ENCODE results near the gene ENPP5.

ENPP5 gene, protein sequence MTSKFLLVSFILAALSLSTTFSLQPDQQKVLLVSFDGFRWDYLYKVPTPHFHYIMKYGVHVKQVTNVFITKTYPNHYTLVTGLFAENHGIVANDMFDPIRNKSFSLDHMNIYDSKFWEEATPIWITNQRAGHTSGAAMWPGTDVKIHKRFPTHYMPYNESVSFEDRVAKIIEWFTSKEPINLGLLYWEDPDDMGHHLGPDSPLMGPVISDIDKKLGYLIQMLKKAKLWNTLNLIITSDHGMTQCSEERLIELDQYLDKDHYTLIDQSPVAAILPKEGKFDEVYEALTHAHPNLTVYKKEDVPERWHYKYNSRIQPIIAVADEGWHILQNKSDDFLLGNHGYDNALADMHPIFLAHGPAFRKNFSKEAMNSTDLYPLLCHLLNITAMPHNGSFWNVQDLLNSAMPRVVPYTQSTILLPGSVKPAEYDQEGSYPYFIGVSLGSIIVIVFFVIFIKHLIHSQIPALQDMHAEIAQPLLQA

DNA sequence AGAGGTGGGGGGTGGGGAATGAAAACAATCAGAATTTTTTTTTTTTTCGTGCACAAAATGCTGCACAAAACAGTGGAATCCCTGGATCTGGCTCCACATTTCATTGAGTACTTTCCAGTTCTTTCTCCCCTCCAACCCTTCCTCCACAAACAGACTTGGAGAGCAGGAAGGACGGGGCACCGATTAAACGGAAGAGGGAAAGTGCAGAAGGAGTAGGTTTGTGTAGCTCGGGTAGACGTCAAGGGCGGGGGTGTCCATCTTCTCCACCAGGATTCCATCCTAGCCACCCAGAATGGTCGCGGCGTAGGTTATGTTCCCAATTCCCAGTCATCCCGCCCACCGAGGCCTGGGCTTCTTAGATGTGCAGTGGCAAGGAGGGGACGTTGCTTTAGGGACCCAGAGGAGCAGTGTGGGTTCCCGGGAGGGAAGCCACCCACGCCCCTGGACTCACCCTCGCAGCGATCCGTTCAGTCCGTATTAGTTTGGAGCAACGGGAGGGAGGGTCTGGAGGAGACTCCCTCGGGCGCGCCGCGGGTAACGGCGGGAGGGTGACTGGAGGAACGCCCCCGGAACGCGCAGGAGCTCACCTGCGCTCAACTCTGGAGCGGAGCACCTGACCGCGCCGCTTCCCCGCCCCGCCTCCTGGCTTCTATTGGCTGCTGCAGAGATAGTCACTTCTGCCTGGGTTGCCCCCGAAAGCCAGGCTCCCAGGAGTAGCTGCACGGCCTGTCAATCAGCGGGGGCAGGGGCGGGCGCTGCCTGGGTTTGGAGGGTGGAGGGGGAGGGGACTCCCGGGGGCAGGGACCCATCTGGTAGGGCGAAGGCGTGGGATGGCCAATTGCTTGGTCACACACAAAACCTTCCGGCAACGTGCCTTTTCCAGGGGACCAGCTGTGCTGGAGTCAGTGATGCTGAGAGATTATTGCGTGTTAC lies at the start of gene ENPP5:
TSS of gene ENPP5 (minus strand) at position 624 of the 933 bp plus-strand sequence. CDS start 2,718 bp downstream, outside the sequence.
- peak; percentile 80 for DNase-seq

DNA sequence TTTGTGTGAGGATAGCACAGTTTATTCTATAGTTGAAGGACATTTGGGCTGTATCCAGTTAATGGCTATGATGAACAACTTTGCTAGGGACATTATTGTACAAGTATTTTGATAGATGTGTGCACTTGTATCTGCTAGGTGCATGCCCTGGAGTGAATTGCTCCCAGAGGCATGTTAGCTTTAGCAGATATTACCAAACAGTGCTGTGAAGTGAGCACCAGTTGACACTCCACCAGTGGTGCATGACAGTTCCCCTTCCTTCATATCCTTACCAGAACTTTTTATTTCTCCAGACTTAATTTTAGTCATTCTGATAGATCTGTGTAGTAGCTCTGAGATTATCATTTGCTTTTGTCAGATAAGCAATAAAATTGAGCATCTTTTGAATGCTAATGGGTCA lies 48.9 kb upstream of the ENPP5 start:
- DNase-seq, result no peak

DNA sequence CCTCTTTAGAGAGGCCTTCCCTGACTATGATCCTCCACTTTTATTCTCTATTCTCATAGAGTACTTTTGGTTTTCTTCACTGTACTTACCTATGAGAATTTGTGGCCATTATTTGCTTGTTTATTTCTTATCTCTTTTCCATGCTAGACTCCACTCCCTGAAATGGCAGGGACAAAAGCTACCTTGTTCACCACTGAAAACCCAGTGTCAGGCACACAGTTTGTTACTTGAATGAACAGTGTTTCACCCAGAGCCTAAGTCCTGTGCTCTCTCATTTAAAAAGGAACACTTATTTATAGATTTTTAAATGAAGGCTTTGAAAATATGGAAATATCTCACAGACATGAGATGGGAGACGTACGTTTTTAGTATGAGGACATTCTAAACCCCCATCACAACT lies 47.7 kb upstream of the ENPP5 start:
- DNase-seq, result no peak

DNA sequence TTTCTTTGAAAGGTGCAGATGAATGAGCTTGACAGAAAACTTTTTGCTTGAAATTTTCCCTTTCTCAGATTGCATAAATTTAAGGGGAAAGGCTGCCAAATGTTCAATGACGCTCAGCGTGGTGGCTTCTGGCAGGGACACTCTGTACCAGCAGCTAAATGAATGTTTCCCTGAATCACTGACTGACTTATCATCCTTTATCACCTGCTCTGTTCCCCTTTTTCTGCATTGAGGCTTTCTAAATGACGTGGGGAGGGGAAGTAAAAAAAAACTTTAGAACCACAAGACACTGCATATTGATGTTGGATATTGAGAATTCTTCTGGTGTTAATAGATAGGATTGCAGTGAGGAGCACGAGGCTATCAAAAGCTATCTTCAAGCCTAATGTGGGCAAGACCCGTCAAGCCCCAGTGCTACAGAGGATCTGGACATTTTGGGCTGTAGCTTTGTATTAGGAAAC lies 46.9 kb upstream of the ENPP5 start:
- no peak for DNase-seq

DNA sequence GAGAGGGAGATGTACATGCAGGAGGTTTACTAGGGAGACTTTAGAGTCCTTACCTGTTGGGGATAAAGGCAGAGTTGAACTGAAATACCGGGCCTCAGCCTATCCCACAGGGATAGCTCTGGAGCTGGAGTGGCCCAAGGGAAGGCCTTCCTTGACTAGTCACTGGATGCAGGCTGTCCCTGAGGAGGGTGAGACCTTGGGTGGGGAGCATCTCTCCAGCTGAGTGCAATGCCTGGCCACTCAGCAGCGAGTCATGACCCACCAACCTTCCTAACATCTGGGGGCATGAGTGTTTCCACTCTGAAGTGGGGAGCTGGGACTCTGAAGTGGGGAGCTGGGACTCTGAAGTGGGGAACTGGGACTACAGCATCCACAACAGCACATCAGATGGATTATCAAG lies 46.1 kb upstream of the ENPP5 start:
- DNase-seq, result no peak

DNA sequence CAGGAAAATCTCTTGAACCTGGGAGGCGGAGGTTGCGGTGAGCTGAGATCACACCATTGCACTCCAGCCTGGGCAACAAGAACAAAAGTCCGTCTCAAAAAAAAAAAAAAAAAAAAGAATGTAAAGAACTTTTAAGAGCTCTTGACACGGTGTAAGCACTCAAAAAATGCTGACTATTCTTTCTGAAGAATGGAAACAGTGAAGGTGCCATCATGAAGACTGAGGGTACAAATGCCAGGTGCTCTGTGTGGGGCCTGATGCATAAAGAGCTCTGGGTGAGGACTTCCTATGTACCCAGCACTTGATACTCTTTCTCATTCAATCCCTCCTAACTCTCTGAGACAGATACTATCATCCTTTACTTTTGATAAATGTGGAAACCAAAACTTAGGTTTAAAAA lies 45.0 kb upstream of the ENPP5 start:
- no peak for DNase-seq

DNA sequence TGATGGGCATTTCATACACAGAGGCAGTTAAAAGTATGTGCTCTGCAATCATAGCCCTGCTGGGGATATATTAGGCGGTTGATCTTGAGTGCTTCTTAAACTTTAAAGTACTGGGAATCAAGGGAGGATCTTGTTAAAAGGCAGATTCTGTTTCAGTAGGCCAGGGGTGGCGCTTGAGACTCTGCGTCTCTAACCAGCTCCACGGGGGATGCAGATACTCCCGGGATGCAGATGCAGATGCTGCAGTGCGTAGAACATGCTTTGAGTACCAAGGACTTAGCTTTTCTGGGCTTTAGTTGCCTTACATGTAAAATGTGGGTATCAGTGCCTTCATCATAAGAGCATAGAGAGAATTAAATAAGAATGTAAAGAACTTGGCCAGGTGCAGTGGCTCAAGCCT lies 44.4 kb upstream of the ENPP5 start:
- DNase-seq, result no peak

DNA sequence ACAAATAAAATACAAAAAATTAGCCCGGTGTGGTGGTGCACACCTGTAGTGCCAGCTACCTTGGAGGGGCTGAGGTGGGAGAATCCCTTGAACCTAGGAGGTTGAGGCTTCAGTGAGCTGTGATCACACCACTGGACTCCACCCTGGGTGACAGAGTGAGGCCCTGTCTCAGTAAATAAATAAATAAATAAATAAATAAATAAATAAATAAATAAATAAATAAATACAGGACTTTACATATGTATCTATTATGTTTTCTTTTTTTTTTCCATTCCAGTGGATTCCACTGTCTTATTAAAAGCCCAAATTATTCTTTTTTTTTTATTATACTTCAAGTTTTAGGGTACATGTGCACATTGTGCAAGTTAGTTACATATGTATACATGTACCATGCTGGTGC lies 41.1 kb upstream of the ENPP5 start:
- no peak for DNase-seq

DNA sequence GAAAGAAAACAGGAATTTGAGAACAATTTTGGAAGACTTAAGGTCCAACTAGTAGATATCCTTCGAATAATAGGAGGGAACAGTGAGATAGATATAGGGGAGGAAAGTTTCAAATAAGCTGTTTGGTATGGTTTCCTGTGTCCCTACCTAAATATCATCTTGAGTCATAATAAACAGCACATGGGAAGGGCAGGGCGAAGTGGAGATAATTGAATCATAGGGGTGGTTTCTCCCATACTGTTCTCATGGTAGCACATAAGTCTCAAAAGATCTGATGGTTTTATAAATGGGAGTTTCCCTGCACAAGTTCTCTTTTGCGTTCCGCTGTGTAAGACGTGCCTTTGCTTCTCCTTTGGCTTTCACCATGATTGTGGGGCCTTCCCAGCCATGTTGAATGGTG lies 39.5 kb upstream of the ENPP5 start:
- no peak for DNase-seq

DNA sequence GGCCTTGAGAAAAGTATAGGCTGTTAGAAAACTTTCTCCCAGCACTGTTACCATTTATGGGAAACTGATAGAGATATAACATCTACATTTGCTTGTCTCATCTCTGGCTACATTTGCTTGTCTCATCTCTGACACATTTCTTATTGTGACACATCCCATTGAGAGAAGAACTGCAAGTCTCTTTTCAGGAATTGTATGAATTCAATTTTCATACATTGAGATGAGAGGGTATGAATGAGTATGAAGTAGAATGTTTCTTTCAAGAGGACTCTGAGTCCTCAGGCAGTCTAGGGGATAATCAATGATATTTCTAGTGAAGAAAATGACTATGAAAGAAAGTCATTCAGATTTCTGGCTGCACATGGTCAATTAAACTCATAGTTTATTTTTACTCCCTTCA lies 37.5 kb upstream of the ENPP5 start:
- no peak for DNase-seq

DNA sequence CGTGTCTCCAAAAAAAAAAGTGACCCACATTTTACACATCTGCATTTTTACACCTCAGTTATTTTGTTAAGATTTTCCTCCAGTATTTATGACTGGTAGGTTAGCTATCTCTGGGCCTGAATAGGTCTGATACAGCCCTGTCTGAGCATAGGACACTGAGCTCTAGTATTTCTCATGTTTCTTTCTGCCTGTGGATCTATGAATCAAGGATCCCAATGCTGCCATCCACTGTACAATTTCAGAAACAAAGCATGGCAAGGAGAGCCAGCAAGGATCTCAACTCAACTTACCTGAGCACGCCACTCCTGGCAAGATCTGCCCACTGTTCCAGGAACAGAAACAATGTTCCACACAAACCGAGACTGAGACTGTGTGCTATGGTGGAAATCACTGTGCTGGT lies 36.4 kb upstream of the ENPP5 start:
- no peak for DNase-seq

DNA sequence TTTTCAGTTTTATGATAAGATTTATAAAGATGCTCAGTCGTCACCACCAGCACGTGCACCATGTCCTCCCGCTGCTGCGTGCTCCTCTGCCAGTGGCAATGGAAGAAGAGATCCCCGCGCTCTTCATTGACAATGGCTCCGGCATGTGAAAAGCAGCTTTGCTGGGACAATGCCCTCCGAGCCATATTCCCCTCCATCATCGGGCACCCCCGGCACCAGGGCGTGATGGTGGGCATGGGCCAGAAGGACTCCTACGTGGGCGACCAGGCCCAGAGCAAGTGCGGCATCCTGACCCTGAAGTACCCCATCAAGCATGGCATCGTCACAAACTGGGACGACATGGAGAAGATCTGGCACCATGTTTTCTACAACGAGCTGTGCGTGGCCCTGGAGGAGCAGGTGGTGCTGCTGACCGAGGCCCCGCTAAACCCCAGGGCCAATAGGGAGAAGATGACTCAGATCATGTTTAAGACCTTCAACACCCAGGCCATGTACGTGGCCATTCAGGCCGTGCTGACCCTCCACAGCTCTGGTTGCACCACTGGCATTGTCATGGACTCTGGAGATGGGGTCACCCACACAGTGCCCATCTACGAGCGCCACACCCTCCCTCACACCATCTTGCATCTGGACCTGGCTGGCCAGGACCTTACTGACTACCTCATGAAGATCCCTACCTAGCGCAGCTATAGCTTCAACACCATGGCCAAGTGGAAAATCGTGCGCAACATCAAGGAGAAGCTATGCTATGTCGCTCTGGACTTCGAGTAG lies 34.3 kb upstream of the ENPP5 start:
- DNase-seq, result no peak

DNA sequence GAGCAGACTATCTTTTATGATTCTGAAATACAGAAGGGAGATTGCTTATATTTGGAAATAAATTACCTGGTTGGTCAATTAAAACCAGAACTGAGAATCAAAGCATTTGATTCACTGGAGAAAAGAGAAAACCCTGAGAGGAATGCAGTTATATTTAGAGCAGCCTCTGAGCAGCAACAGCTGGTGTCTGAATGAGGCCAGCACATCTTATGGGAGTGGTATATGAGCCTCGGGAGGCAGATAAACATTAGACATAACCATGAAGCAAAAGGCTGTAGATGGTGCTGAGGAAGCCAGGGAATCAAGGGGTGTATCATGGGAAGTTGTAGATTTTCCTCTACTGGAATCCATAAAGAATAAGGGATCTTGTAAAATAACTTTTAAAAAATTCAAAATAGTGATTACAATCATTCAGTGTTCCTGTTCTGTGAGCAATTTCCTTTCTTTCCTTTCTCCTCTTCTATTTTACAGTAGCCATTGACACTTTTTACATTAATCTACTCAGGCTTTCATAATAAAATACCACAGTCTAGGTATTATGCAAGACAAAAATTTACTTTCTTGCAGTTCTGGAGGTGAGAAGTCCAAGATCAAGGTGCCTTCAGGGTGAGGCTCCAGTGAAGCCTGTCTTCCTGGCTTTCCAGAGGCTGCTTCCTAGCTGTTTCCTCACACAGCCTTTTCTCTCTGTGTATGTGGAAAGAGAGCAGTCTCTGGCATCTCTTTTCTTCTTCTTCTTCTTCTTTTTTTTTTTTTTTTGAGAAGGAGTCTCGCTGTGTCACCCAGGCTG lies 32.8 kb upstream of the ENPP5 start:
- DNase-seq, result no peak

DNA sequence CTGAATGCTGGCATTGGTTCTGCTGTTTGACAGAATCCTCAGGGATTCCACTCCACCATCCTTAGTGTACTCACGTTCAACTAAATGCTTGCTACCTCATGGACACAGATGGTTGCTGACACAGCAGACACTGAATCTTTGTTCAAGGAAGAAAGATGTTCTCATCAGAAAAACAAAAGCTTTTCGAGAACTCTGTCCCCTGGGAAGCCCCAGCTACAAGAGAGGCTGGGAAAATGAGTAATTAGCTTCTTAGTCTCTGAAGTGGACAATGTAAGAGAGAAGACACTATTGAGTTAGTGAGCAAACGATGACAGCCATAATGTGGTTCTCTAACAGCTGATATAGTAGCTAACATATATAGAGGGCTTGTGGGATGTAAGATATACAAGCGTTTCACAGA lies 30.9 kb upstream of the ENPP5 start:
- DNase-seq, result no peak

DNA sequence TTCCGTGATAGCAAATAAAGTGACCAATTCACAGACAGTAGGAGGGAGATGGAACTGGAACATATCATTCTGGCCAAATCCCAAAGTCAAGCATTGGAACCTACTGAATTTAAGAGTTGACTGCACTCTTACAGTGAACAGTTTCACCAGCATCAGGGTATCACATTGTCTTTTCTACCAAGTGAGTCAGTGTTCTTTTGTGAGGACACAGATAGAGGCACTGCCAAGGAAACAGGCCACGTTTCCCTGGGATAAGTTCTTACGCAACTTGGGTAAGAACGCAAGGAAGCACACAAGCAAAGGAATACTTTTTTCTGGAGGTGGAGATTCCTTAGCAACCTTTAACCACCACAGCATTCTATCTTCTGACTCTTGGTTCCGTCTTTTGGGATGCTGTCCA lies 28.6 kb upstream of the ENPP5 start:
- no peak for DNase-seq

DNA sequence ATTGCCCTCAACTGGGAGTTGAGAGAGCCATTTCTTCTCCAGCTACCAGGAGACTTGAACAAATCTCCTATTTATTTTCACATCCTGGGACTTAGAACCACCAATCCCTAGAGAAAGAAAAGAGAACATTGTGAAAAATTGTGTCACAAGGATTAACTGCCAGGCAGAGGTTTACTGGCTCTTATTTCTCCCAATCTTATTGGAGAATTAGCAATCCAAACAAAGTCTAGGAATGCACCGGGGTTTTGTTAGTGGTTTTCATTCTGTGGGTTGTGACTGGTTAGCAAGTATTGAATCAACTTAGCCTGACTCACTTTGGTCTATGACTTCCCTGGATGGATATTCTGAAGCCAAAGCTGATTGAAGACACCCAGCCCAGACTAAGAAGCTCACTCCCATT lies 21.2 kb upstream of the ENPP5 start:
- no peak for DNase-seq

DNA sequence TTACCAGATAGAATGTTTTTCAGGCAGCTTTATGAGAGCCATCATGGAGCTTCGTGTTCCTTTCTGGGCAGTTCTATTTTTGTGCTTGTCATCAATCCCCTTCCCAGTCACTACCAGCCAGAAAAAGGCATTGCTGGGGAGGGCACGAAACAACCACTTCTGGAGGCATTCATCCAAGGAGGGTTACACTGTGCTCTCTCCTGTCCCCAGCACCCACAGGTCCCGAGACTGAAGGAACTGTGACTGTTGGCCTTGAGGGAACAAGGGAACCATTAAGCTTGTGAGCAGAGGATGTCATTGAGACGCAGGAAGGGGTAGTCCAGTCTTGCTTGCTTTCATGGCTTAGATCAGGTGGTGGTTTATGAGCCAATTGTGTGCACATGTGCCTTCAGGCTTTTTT lies 20.1 kb upstream of the ENPP5 start:
- no peak for DNase-seq

DNA sequence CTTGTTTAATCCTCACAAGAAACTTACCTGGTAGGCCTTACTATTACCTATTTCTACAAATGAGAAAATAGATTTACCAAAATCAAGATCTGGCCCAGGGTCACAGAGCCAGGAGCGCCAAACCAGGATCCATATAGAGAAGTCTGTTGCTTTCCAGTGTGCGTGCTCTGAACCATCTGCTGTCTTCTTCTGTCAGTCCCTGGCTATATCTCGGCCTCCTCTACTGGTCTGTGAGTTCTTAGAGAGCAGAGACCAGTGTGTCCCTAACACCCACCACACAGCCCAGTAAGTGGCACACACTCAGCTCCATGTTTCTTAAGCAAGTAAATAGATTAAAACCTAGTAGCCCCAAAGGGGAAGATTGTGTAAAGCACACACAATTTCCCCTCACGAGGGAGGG lies 18.9 kb upstream of the ENPP5 start:
- DNase-seq, result no peak

DNA sequence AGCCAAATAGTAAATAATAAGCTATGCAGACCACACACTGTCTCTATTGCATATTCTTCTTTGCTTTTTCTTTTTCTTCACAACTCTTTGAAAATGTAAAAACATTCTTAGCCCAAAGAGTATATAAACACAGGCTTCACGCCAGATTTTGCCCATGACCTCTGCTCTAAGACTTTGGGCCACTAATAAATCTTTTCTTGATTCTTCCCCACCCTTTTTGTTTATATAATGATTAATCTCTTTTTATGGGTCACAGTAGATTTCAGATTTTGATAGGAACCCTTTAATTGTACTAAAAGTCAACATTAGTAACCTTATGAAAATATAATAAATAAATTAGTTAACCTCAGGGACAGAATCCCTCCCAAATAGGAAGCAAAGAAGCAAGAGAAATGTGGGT lies 15.8 kb upstream of the ENPP5 start:
- DNase-seq, result no peak

DNA sequence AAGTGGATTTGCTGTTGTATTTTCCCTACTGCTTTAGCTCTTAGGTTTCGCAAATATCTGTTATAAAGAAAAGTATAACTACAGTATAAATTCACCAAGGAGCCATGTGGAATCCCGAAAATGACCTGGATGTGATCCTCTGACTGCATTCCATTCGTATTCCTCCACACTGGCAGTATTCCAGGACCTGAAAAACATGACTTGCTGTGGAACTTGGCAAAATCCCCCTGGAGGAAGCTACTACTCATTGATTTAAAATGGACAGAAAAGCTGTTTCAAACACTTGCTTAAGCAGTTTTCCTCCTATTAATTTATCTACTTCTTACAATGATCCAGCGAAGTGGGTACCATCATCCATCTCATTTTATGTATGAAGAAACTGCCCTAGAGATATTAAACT lies 13.3 kb upstream of the ENPP5 start:
- DNase-seq, result no peak

DNA sequence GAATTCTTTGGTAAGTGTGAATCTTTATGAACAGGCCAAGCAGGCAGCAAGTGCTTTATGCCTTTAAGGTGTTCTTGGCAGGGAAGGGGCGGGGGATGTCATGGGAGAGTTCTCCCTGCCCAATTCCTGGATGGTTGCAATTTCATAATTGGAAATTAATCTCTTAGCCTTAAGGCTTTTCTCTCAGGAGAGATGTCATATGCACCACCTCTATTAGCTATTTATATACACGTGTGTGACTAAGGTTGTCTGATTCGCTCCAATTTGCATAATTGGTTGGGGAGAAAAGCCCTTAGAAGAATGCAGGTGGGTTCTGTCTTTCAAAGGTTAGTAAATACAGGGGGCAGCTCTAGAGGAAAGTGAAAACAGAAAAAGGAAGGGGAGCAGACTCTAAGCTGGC lies 5.2 kb upstream of the ENPP5 start:
- no peak for DNase-seq

DNA sequence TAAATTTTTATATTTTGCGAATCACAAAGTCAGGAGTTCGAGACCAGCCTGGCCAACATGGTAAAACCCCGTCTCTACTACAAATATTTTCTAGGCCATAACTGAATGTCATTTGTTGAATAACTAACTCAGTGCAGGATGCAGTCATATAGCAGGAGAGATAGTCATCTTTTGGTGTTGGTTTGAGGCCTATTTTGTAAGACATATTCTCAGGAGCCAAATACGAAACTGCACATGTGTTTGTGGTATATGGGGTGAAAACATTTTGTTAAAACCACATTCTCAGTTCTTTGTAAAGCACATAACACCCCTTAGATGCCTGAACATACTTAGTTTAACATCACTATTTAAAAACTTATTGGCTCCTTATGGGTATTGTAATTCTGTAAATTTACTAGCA lies 4.7 kb upstream of the ENPP5 start:
- DNase-seq, result no peak
